ENCODE data around the gene RNLS. TPM values are rescaled to one million over a fixed set of nuclear protein-coding genes. Genes with fewer than 3 reads are reported as not detected.
A peak's percentile ranks its signal among the peaks of the same experiment; 100 is the strongest.

The RNLS gene
- total and polyA plus RNA-seq, 2 of the 8 experiments (the other 6 are each of a cell fraction or from before 2014, with no cell fraction given) = 7.5 to 12.7 TPM

- no peak overlapping the region for H2BK20ac ChIP-seq (ENCODE audit: low read length)
- no peak overlapping the region for H2BK5ac ChIP-seq (ENCODE audit: low read depth, low read length)
- no peaks in the 10 kb centered on the region for H3K27me3 ChIP-seq (replicated peaks in 1 of 4; ENCODE audit: control insufficient read depth in 3 of 4, extremely low read depth in 1 of 4, insufficient read depth in 3 of 4, low read length in 3 of 4)
- no peak overlapping the region for H2AK5ac ChIP-seq (ENCODE audit: low read depth, low read length)
- no peaks in the 10 kb centered on the region for H3K23me2 ChIP-seq (ENCODE audit: low read depth, low read length)
- H4K8ac ChIP-seq (ENCODE audit: extremely low read depth, insufficient read depth, low read length) = no peak overlapping the region
- H3K9ac ChIP-seq (replicated peaks in 1 of 4; ENCODE audit: extremely low read depth in 1 of 4, low read depth in 3 of 4, low read length in 3 of 4) = no peak overlapping the region
- no peak overlapping the region for H4K5ac ChIP-seq (ENCODE audit: insufficient read length, low read depth, low read length)
- H3K23ac ChIP-seq (ENCODE audit: insufficient read length) = no peak overlapping the region
- FAIRE-seq (no peak), DNase-seq (ENCODE audit: low read depth in 1 of 2, low spot score in 2 of 2) (no peak)
- 0 out of 2 replicates have a peak overlapping the region, but pooled peaks have one; percentile 26 for H2AFZ ChIP-seq (ENCODE audit: low read length)
- no peak for TF ChIP-seq E2F6 (IDR thresholded peaks at IDR 0.05)
- no peak for TF ChIP-seq ATF2 (IDR thresholded peaks at IDR 0.05; ENCODE audit: low read length)
- peak; percentile 33; the same call in 1 of the 2 replicates for TF ChIP-seq TEAD4 (IDR thresholded peaks at IDR 0.05; ENCODE audit: low read depth, low read length)
- no peak for TF ChIP-seq CTCF (IDR thresholded peaks at IDR 0.05; ENCODE audit: control extremely low read depth in 1 of 3, insufficient read depth in 1 of 3, low read depth in 1 of 3, low read length in 3 of 3)
- no peak for TF ChIP-seq PHF8 (conservative IDR thresholded peaks at IDR 0.05; ENCODE audit: low read depth, low read length)
- TF ChIP-seq BCL11A (IDR thresholded peaks at IDR 0.05; ENCODE audit: low read depth in 2 of 2, low read length in 2 of 2) = no peak
- TF ChIP-seq KDM5A (IDR thresholded peaks at IDR 0.05; ENCODE audit: low read length) = no peak
- 77% methylated on average over 6 of the region's 6 CpGs; no CpG with 5 or more reads in 1 of the 2 experiments for WGBS, 2 experiments (ENCODE audit: extremely low coverage in 1 of 2, insufficient coverage in 1 of 2, insufficient read length in 1 of 2, insufficient replicate concordance in 2 of 2, low coverage in 1 of 2, low lambda C conversion rate in 2 of 2, missing lambda C conversion rate in 1 of 2)
- H4K20me1 ChIP-seq (replicated peaks in 1 of 2; ENCODE audit: control insufficient read depth in 1 of 2, insufficient read depth in 2 of 2, low read length in 2 of 2) = no peaks in the 10 kb centered on the region
- no peak overlapping the region for H3K18ac ChIP-seq (ENCODE audit: extremely low read depth, low read length)
- H3K9me3 ChIP-seq (ENCODE audit: insufficient read depth in 2 of 2, low read depth in 1 of 2, low read length in 1 of 2) = no peaks in the 10 kb centered on the region
- no peak overlapping the region for H4K91ac ChIP-seq (replicated peaks; ENCODE audit: insufficient read length, low read length)
- no peak overlapping the region for H3K14ac ChIP-seq (ENCODE audit: insufficient read length)
- ChIA-PET POLR2A (ENCODE audit: partially characterized antibody) (interaction anchor here (0.7 kb wide), 1 partner anchor 13 kb away, joined by 3 read pairs; no protein-coding TSS in a partner anchor), CTCF (ENCODE audit: partially characterized antibody) (interaction anchor here (0.8 to 1.2 kb wide), 3 partner anchors 10 to 116 kb away, joined by 3 to 5 read pairs (median 4); no protein-coding TSS in a partner anchor)
- H2BK12ac ChIP-seq (ENCODE audit: low read depth, low read length) = no peak overlapping the region
- no peak overlapping the region for H3K4me2 ChIP-seq (ENCODE audit: insufficient read depth in 1 of 2, low read depth in 2 of 2, low read length in 2 of 2)
- no peak overlapping the region for H2BK120ac ChIP-seq (replicated peaks; ENCODE audit: low read depth, low read length)
- H3K36me3 ChIP-seq (ENCODE audit: control insufficient read depth in 2 of 4, insufficient read depth in 4 of 4, low read length in 3 of 4) = no peaks in the 10 kb centered on the region
- H3K4me3 ChIP-seq (ENCODE audit: extremely low read depth in 1 of 4, insufficient read depth in 2 of 4, low read depth in 3 of 4, low read length in 4 of 4) = no peak overlapping the region
- no peaks in the 10 kb centered on the region for H3K79me2 ChIP-seq (ENCODE audit: control insufficient read depth in 1 of 2, insufficient read depth in 2 of 2, low read length in 2 of 2)
- peaks cover 0 to 4% (median 1%) of the 10 kb centered on the region in 4 experiments; a peak in 3 of 7 replicates for H3K4me1 ChIP-seq (replicated peaks in 1 of 4; ENCODE audit: control insufficient read depth in 3 of 4, insufficient read depth in 4 of 4, low read length in 3 of 4)
- H3K4ac ChIP-seq (replicated peaks; ENCODE audit: insufficient read length, low read depth, low read length) = no peak overlapping the region
- no peak overlapping the region for H2BK15ac ChIP-seq (ENCODE audit: low read length)
- no peak overlapping the region for H3K27ac ChIP-seq (ENCODE audit: low read depth, low read length)
- no peak overlapping the region for H3K56ac ChIP-seq (replicated peaks; ENCODE audit: insufficient read length, low read depth, low read length)
- no peaks in the 10 kb centered on the region for H3K79me1 ChIP-seq (ENCODE audit: low read depth, low read length)
Measured at GRCh38 chr10:88233870-88234269, 349.2 kb downstream of the RNLS start.
